Transverse colon (tissue), 4 donors: ENCODE measurements around the gene FITM1. TPM values are rescaled to one million over a fixed set of nuclear protein-coding genes. Genes with fewer than 3 reads are reported as not detected.

ENCODE experiments used
- DNase-seq: peaks from one replicate; pipeline ENCODE4 v3.0.0-alpha.2; 2019
- H3K27ac ChIP-seq, 4 donors: fragments of 200-600 bp; sonication (generic); 2 replicates each; pipeline ENCODE4 v1.5.1; 2016 to 2018; ENCODE audit warnings: inconsistent platforms in 4 of 4
- H3K27me3 ChIP-seq: fragments of 200-600 bp; sonication (generic); 2 replicates; pipeline ENCODE4 v1.5.1; 2017; ENCODE audit warnings: inconsistent platforms
- H3K36me3 ChIP-seq, 4 donors: fragments of 200-600 bp; sonication (generic); 2 replicates each; pipeline ENCODE4 v1.5.1; 2017 to 2019; ENCODE audit warnings: inconsistent platforms in 4 of 4
- H3K4me1 ChIP-seq, 4 donors: fragments of 200-600 bp; sonication (generic); 2 replicates each; pipeline ENCODE4 v1.5.1; 2017 to 2020; ENCODE audit warnings: inconsistent platforms in 4 of 4
- H3K4me3 ChIP-seq, 4 donors: fragments of 200-600 bp; sonication (generic); 1 replicate in 1 of 4; 2 replicates in 3 of 4; pipeline versions ENCODE4 v1.5.1 to v1.6.1; 2017 to 2019; ENCODE audit warnings: inconsistent platforms in 4 of 4
- H3K9me3 ChIP-seq, 2 donors: fragments of 200-600 bp; sonication (generic); 2 replicates each; pipeline ENCODE4 v1.5.1; 2017 to 2019; ENCODE audit warnings: inconsistent platforms in 2 of 2
- EP300 ChIP-seq: sonication (generic); formaldehyde crosslinking; IDR thresholded peaks from one replicate; pipeline ENCODE4 v1.6.1; 2017; ENCODE audit warnings: antibody characterized with exemption, low read depth
- POLR2AphosphoS5 ChIP-seq, 3 donors: sonication (generic); formaldehyde crosslinking; IDR thresholded peaks; one replicate each; pipeline ENCODE4 v1.6.1; 2016; ENCODE audit warnings: antibody characterized with exemption in 3 of 3
- WGBS, 2 donors: methylation state at CpG; one replicate each; pipeline ENCODE4 v1.1.5; 2018; ENCODE audit warnings: low coverage in 1 of 2; 5-methylcytosine and 5-hydroxymethylcytosine counted together
- in situ Hi-C, 4 donors: fragments of 200-750 bp; cut with MboI; loops; one replicate each; pipeline versions ENCODE4 v1.15.0 to v1.15.1; 2017; ENCODE audit warnings: low sequenced_read_pairs in 3 of 4, low pct_ligation_motif_present in 1 of 4, low pct_unique_long_range_greater_than_20kb in 1 of 4
- intact Hi-C: fragments of 100-400 bp; cut with DNase I; formaldehyde crosslinking; loops from one replicate; pipeline ENCODE4 v1.15.1; 2023; ENCODE audit warnings: low total_unique reads
- small RNA-seq, 4 donors: library from RNA; depleted of rRNA; stranded (forward); fragments of <200 nt; gene quantifications; one replicate each; pipeline ENCODE3, GENCODE V24; 2016
- total RNA-seq, 4 donors: library from RNA; depleted of rRNA; stranded (reverse); fragments of >200 nt; gene quantifications; one replicate each; pipeline ENCODE4 v1.1.0, GENCODE V29; 2016

Gene FITM1
- total RNA-seq, 4 donors from 2014 or later, result 1.4 to 1.6 TPM; not detected in 2

- peak overlapping the region in 1 of 4 donors; percentile 68 for H3K27ac ChIP-seq
- TF ChIP-seq EP300, result no peak
- peak in 1 of 3 donors; percentile 6 for TF ChIP-seq POLR2AphosphoS5 (IDR thresholded peaks at IDR 0.05)
- peaks cover 0 to 33% (median 3%) of the 10 kb centered on the region in 4 donors for H3K36me3 ChIP-seq
- no peaks in the 10 kb centered on the region for H3K27me3 ChIP-seq
- peaks cover 5 to 11% (median 6%) of the 10 kb centered on the region in 4 donors for H3K4me1 ChIP-seq
- no peak for DNase-seq
- H3K4me3 ChIP-seq, result no peak overlapping the region
- no peaks in the 10 kb centered on the region for H3K9me3 ChIP-seq
- in situ Hi-C loops, result no loop called here
- 93% methylated on average over 19 of the region's 19 CpGs; no CpG with 5 or more reads in 1 of the 2 donors for WGBS, 2 donors
- intact Hi-C loops, result no loop called here
Observed at GRCh38 chr14:24181371-24182077, 51.1 kb downstream of the FITM1 start.

Small RNAs within 50 kb of the gene (small RNA-seq; reads per million reads assigned to genes)
- 0 to 0.28 (median 0) reads per million in 4 donors for gene IPO4
- gene IRF9, result 0 to 0.12 (median 0) reads per million in 4 donors
- gene RNA5SP383, result 0.18 to 1.5 (median 0.99) reads per million in 4 donors

Other genes with a start within 250 kb of the FITM1 start
- gene DHRS4, start 176.9 kb upstream of the FITM1 start, total RNA-seq, result 10 to 100 TPM; 29.9 to 54.9 (median 42.6) TPM
- 10 to 100 TPM; 18.1 to 38.9 (median 27.6) TPM for gene DHRS4L2, start 141.7 kb upstream of the FITM1 start, total RNA-seq
- 1 to 10 TPM in 3 of 4 donors, under 1 TPM in 1; 0.20 to 4.1 (median 3.0) TPM for gene CARMIL3, start 78.7 kb upstream of the FITM1 start, total RNA-seq
- gene CPNE6, start 59.1 kb upstream of the FITM1 start, total RNA-seq, result 1 to 10 TPM in 1 of 4 donors, not detected in 3; 3.4 TPM
- 100 to 1,000 TPM in 3 of 4 donors, 10 to 100 TPM in 1; 74.4 to 238 (median 130) TPM for gene PCK2, start 36.3 kb upstream of the FITM1 start, total RNA-seq
- 100 to 1,000 TPM in 3 of 4 donors, 10 to 100 TPM in 1; 86.4 to 267 (median 198) TPM for gene DCAF11, start 15.9 kb upstream of the FITM1 start, total RNA-seq
- gene NRL, start 15.7 kb upstream of the FITM1 start, total RNA-seq, result 1 to 10 TPM in 3 of 4 donors, not detected in 1; 1.1 to 2.9 (median 1.6) TPM
- 100 to 1,000 TPM in 2 of 4 donors, 10 to 100 TPM in 2; 38.8 to 198 (median 132) TPM for gene PSME1, start 5.5 kb downstream of the FITM1 start, total RNA-seq
- 10 to 100 TPM in 2 of 4 donors, 1 to 10 TPM in 1, not detected in 1; 2.2 to 15.4 (median 12.3) TPM for gene EMC9, start 10.9 kb downstream of the FITM1 start, total RNA-seq
- 10 to 100 TPM; 59.5 to 69.8 (median 68.5) TPM for gene PSME2, start 16.0 kb downstream of the FITM1 start, total RNA-seq
- 100 to 1,000 TPM in 1 of 4 donors, 10 to 100 TPM in 3; 56.7 to 258 (median 71.2) TPM for gene RNF31, start 16.8 kb downstream of the FITM1 start, total RNA-seq
- 10 to 100 TPM; 44.2 to 81.9 (median 52.4) TPM for gene IRF9, start 30.6 kb downstream of the FITM1 start, total RNA-seq
- gene REC8, start 41.4 kb downstream of the FITM1 start, total RNA-seq, result 100 to 1,000 TPM in 1 of 4 donors, 10 to 100 TPM in 3; 11.3 to 112 (median 31.2) TPM
- 10 to 100 TPM in 3 of 4 donors, 1 to 10 TPM in 1; 10.0 to 60.5 (median 37.3) TPM for gene IPO4, start 58.2 kb downstream of the FITM1 start, total RNA-seq
- gene TM9SF1, start 64.8 kb downstream of the FITM1 start, total RNA-seq, result 100 to 1,000 TPM in 1 of 4 donors, 10 to 100 TPM in 3; 32.9 to 127 (median 63.9) TPM
- gene TSSK4, start 75.0 kb downstream of the FITM1 start, total RNA-seq, result not detected
- 10 to 100 TPM in 3 of 4 donors, 1 to 10 TPM in 1; 7.0 to 81.3 (median 59.0) TPM for gene CHMP4A, start 82.8 kb downstream of the FITM1 start, total RNA-seq
- 100 to 1,000 TPM in 1 of 4 donors, 10 to 100 TPM in 3; 11.1 to 116 (median 40.2) TPM for gene MDP1, start 85.4 kb downstream of the FITM1 start, total RNA-seq
- gene NEDD8, start 101.7 kb downstream of the FITM1 start, total RNA-seq, result 100 to 1,000 TPM in 1 of 4 donors, 10 to 100 TPM in 3; 42.2 to 113 (median 69.9) TPM
- gene GMPR2, start 102.3 kb downstream of the FITM1 start, total RNA-seq, result 10 to 100 TPM in 3 of 4 donors, 1 to 10 TPM in 1; 4.2 to 72.5 (median 46.3) TPM
- gene TINF2, start 112.0 kb downstream of the FITM1 start, total RNA-seq, result 100 to 1,000 TPM in 1 of 4 donors, 10 to 100 TPM in 3; 26.9 to 120 (median 42.2) TPM
- gene TGM1, start 132.5 kb downstream of the FITM1 start, total RNA-seq, result 10 to 100 TPM in 1 of 4 donors, 1 to 10 TPM in 2, not detected in 1; 1.4 to 96.5 (median 2.2) TPM
- gene RABGGTA, start 140.9 kb downstream of the FITM1 start, total RNA-seq, result 100 to 1,000 TPM in 1 of 4 donors, 10 to 100 TPM in 3; 47.3 to 227 (median 53.0) TPM
- gene DHRS1, start 169.1 kb downstream of the FITM1 start, total RNA-seq, result 100 to 1,000 TPM in 1 of 4 donors, 10 to 100 TPM in 3; 84.2 to 106 (median 94.6) TPM
- gene NOP9, start 169.2 kb downstream of the FITM1 start, total RNA-seq, result 10 to 100 TPM; 18.8 to 20.9 (median 19.3) TPM
- gene CIDEB, start 177.3 kb downstream of the FITM1 start, total RNA-seq, result 100 to 1,000 TPM in 1 of 4 donors, 10 to 100 TPM in 2, 1 to 10 TPM in 1; 6.7 to 168 (median 23.6) TPM
- gene LTB4R2, start 179.5 kb downstream of the FITM1 start, total RNA-seq, result 10 to 100 TPM in 1 of 4 donors, 1 to 10 TPM in 3; 4.4 to 81.5 (median 7.1) TPM
- 1 to 10 TPM; 1.1 to 8.3 (median 6.2) TPM for gene LTB4R, start 180.8 kb downstream of the FITM1 start, total RNA-seq
- gene ADCY4, start 204.4 kb downstream of the FITM1 start, total RNA-seq, result 10 to 100 TPM in 3 of 4 donors, 1 to 10 TPM in 1; 7.9 to 74.8 (median 21.3) TPM
- gene RIPK3, start 209.3 kb downstream of the FITM1 start, total RNA-seq, result 100 to 1,000 TPM in 1 of 4 donors, 10 to 100 TPM in 3; 19.3 to 156 (median 53.6) TPM
- gene NFATC4, start 237.5 kb downstream of the FITM1 start, total RNA-seq, result 10 to 100 TPM; 13.4 to 58.0 (median 20.9) TPM